Right lobe of liver (tissue), 4 donors: ENCODE data around the gene PCMTD2.

ENCODE experiments used
- CTCF ChIP-seq, 4 donors: fragments of 200-600 bp in 3 of 4; fragments of 450-650 bp in 1 of 4; IDR thresholded peaks; one replicate each; pipeline versions ENCODE4 v1.5.1 to v1.8.0; 2016 to 2022; ENCODE audit warnings: antibody characterized with exemption in 4 of 4, mild to moderate bottlenecking in 2 of 4
- POLR2A ChIP-seq: fragments of 450-650 bp; IDR thresholded peaks from one replicate; pipeline ENCODE4 v1.6.1; 2017; ENCODE audit warnings: antibody characterized with exemption, mild to moderate bottlenecking
- donor health status: DM: no; HTN: no; CAD: no.
- donor health status: DM: no; HTN: no; CAD: no.
- donor health status: DM: no; HTN: yes; CAD: no.

DNA sequence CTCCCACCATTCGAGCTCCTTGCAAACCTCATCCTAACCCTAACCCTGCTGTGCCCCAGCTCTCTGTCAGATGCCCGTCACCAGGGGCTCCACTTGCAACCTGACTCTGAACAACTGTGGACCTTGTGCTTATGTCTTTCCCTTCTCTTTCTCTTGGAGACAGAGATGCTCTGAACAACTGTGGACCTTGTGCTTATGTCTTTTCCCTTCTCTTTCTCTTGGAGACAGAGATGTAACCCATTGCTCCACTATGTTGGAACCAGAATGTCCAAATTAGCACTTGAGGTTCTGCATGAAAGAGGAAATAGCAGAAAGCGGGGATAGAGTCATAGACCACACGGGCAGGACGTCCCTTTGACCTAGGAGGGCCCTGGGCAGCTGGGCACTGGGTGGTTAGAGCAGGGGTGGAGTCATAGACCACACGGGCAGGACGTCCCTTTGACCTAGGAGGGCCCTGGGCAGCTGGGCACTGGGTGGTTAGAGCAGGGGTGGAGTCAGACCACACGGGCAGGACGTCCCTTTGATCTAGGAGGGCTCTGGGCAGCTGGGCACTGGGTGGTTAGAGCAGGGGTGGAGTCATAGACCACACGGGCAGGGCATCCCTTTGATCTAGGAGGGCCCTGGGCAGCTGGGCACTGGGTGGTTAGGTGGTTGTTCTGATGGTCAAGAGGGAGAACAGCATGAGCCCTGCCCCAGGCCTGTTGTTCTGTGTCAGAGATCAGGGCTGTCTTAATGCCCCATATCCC is 22.2 kb downstream of the PCMTD2 start:
- TF ChIP-seq POLR2A (no peak), CTCF (IDR thresholded peaks at IDR 0.05) (no peak)
